Gastroesophageal sphincter (tissue), 3 donors: ENCODE measurements around the gene MRPL43.

ENCODE experiments used
- CTCF ChIP-seq, 4 experiments: fragments of 200-600 bp in 2 of 4; fragments of 450-650 bp in 2 of 4; sonication (generic) in 1 of 4; IDR thresholded peaks; one replicate each; pipeline ENCODE4 v1.5.1; 2017 to 2019; ENCODE audit warnings: antibody characterized with exemption in 4 of 4, mild to moderate bottlenecking in 2 of 4, moderate library complexity in 2 of 4
- POLR2AphosphoS5 ChIP-seq: sonication (generic); formaldehyde crosslinking; IDR thresholded peaks from one replicate; pipeline ENCODE4 v1.6.1; 2017; ENCODE audit warnings: antibody characterized with exemption

GRCh38 chr10:100977436-100977835, 9.9 kb downstream of the MRPL43 start:
- TF ChIP-seq CTCF (IDR thresholded peaks at IDR 0.05) = no peak
- TF ChIP-seq POLR2AphosphoS5 = no peak
